Esophagus squamous epithelium (tissue), 5 donors: ENCODE results near the gene JAK3. TPM values are rescaled to one million over a fixed set of nuclear protein-coding genes. Genes with fewer than 3 reads are reported as not detected.

Experiments used
- DNase-seq: peaks from one replicate; lab custom pipeline; 2025; lab: John Stamatoyannopoulos, UW
- H3K27ac ChIP-seq, 4 donors: fragments of 200-600 bp; sonication (generic); one replicate each; pipeline ENCODE4 v1.5.1; 2016 to 2019; ENCODE audit warnings: mild to moderate bottlenecking in 1 of 4
- H3K27me3 ChIP-seq, 4 donors: fragments of 200-600 bp; sonication (generic); 1 replicate in 3 of 4; 2 replicates in 1 of 4; pipeline versions ENCODE4 v1.5.1 to v1.6.0; 2017 to 2021; ENCODE audit warnings: antibody characterized with exemption in 1 of 4
- H3K36me3 ChIP-seq, 3 donors: fragments of 200-600 bp; sonication (generic); one replicate each; pipeline ENCODE4 v1.5.1; 2016 to 2019
- H3K4me1 ChIP-seq, 3 donors: fragments of 200-600 bp; sonication (generic); one replicate each; pipeline ENCODE4 v1.5.1; 2017 to 2019
- H3K4me3 ChIP-seq, 4 donors: fragments of 200-600 bp; sonication (generic); 1 replicate in 3 of 4; 2 replicates in 1 of 4; pipeline ENCODE4 v1.5.1; 2016 to 2019; ENCODE audit warnings: mild to moderate bottlenecking in 2 of 4, moderate library complexity in 1 of 4
- H3K9me3 ChIP-seq, 3 donors: fragments of 200-600 bp; sonication (generic); one replicate each; pipeline ENCODE4 v1.5.1; 2016 to 2019
- CTCF ChIP-seq, 6 experiments: fragments of 450-650 bp in 4 of 6; fragments of 200-600 bp in 2 of 6; sonication (generic) in 2 of 6; IDR thresholded peaks; one replicate each; pipeline ENCODE4 v1.5.1; 2016 to 2019; ENCODE audit warnings: antibody characterized with exemption in 6 of 6, mild to moderate bottlenecking in 4 of 6, moderate library complexity in 4 of 6
- POLR2A ChIP-seq, 4 donors: fragments of 450-650 bp; IDR thresholded peaks; one replicate each; pipeline ENCODE4 v1.6.1; 2017; ENCODE audit warnings: antibody characterized with exemption in 4 of 4, mild to moderate bottlenecking in 4 of 4, moderate library complexity in 3 of 4
- WGBS, 2 donors: methylation state at CpG; one replicate each; pipeline ENCODE4 v1.1.5; 2018; 5-methylcytosine and 5-hydroxymethylcytosine counted together
- intact Hi-C: fragments of 100-400 bp; cut with DNase I; formaldehyde crosslinking; loops from one replicate; pipeline ENCODE4 v1.15.0; 2022
- total RNA-seq, 4 donors: library from RNA; depleted of rRNA; stranded (reverse); fragments of >200 nt; gene quantifications; one replicate each; pipeline ENCODE4 v1.1.0, GENCODE V29; 2016
- donor health status: DM: yes; HTN: yes; CAD: no.

The JAK3 gene
- total RNA-seq, 4 donors from 2014 or later, result 0.87 to 6.5 (median 4.6) TPM

GRCh38 chr19:17874758-17875135 lies 27.0 kb upstream of the JAK3 start:
- intact Hi-C loops, result no loop called here
- no peak for DNase-seq
- 78 to 87% methylated on average over 7 to 9 of the region's 9 CpGs for WGBS, 2 donors
- no peak for TF ChIP-seq CTCF (IDR thresholded peaks at IDR 0.05)
- TF ChIP-seq POLR2A (IDR thresholded peaks at IDR 0.05), result no peak
- Histone ChIP-seq H3K27ac (no peak overlapping the region), H3K4me1 (peaks cover 19 to 35% (median 22%) of the 10 kb centered on the region in 3 donors), H3K9me3 (no peaks in the 10 kb centered on the region), H3K4me3 (no peak overlapping the region), H3K27me3 (peaks cover 24 to 68% (median 32%) of the 10 kb centered on the region in 4 donors), H3K36me3 (no peaks in the 10 kb centered on the region)

GRCh38 chr19:17873786-17874757 lies 26.3 kb upstream of the JAK3 start:
- TF ChIP-seq POLR2A (IDR thresholded peaks at IDR 0.05), result no peak
- TF ChIP-seq CTCF (IDR thresholded peaks at IDR 0.05), result no peak
- H3K4me3 ChIP-seq, result peak overlapping the region in 3 of 4 donors; percentile 15 to 52 (median 32)
- peaks cover 24 to 75% (median 34%) of the 10 kb centered on the region in 4 donors for H3K27me3 ChIP-seq
- WGBS, 2 donors, result 21 to 23% methylated on average over 22 of the region's 63 CpGs
- H3K4me1 ChIP-seq, result peaks cover 19 to 35% (median 22%) of the 10 kb centered on the region in 3 donors
- H3K27ac ChIP-seq, result no peak overlapping the region
- intact Hi-C loops, result no loop called here
- H3K36me3 ChIP-seq, result no peaks in the 10 kb centered on the region
- no peaks in the 10 kb centered on the region for H3K9me3 ChIP-seq
- no peak for DNase-seq

GRCh38 chr19:17872251-17873001 lies 24.6 kb upstream of the JAK3 start:
- TF ChIP-seq CTCF (IDR thresholded peaks at IDR 0.05), result no peak
- TF ChIP-seq POLR2A (IDR thresholded peaks at IDR 0.05), result no peak
- no peak for DNase-seq
- Histone ChIP-seq H3K36me3 (no peaks in the 10 kb centered on the region), H3K9me3 (no peaks in the 10 kb centered on the region), H3K27ac (no peak overlapping the region), H3K4me1 (peaks cover 19 to 35% (median 22%) of the 10 kb centered on the region in 3 donors), H3K27me3 (peaks cover 24 to 73% (median 34%) of the 10 kb centered on the region in 4 donors), H3K4me3 (peak overlapping the region in 3 of 4 donors; percentile 1 to 37 (median 27))
- no CpG with 5 or more reads among the region's 61 CpGs for WGBS, 2 donors
- intact Hi-C loops, result no loop called here

GRCh38 chr19:17871878-17872250 lies 24.1 kb upstream of the JAK3 start, which contains the start of gene SLC5A5:
Gene SLC5A5 (plus strand): TSS chr19:17871945. CDS start chr19:17872320, 375 bp downstream.
- 7% methylated on average over 12 of the region's 26 CpGs; no CpG with 5 or more reads in 1 of the 2 donors for WGBS, 2 donors
- Histone ChIP-seq H3K27ac (no peak within 1 kb of the TSS), H3K4me3 (peak within 1 kb of the TSS in 3 of 4 donors; percentile 1 to 37 (median 27)), H3K36me3 (no peaks in the 10 kb centered on the region), H3K9me3 (no peaks in the 10 kb centered on the region), H3K4me1 (peaks cover 19 to 35% (median 22%) of the 10 kb centered on the region in 3 donors), H3K27me3 (peaks cover 24 to 73% (median 34%) of the 10 kb centered on the region in 4 donors)
- TF ChIP-seq CTCF (IDR thresholded peaks at IDR 0.05) (no peak), POLR2A (IDR thresholded peaks at IDR 0.05) (no peak)
- DNase-seq, result no peak
- intact Hi-C loops, result no loop called here
